H1 (cell line): ENCODE measurements around the gene ABCG8. TPM values are rescaled to one million over a fixed set of nuclear protein-coding genes. Genes with fewer than 3 reads are reported as not detected.

Experiments
- CTCF ChIA-PET: fragments of 300-600 bp; sonication (Branson Sonifier 250); formaldehyde crosslinking; loops from one replicate; lab custom pipeline; 2021; ENCODE audit not compliant: partially characterized antibody; lab: Charles Lee
- POLR2A ChIA-PET: fragments of 300-600 bp; sonication (Branson Sonifier 250); formaldehyde crosslinking; loops from one replicate; lab custom pipeline; 2021; ENCODE audit warnings: inconsistent platforms; ENCODE audit not compliant: partially characterized antibody; lab: Charles Lee
- DNase-seq, 2 experiments: peaks; one replicate each; pipeline versions ENCODE4 v3.0.0 to v3.0.0-alpha.2; 2010 to 2022; ENCODE audit warnings: low spot score in 2 of 2, low read depth in 1 of 2, mixed read lengths in 1 of 2
- FAIRE-seq: peaks from 2 replicates; lab custom pipeline; 2011; peaks lifted over from hg19 to GRCh38; lab: Jason Lieb, UNC
- H2AFZ ChIP-seq: 2 replicates; pipeline ENCODE4 v1.8.1; 2012; ENCODE audit warnings: low read length, inconsistent platforms
- H2AK5ac ChIP-seq: 2 replicates; pipeline ENCODE4 v1.6.1; 2013; ENCODE audit warnings: low read depth, low read length
- H2BK120ac ChIP-seq: replicated peaks from 2 replicates; pipeline ENCODE3; 2013; ENCODE audit warnings: low read depth, low read length, inconsistent platforms
- H2BK12ac ChIP-seq: 2 replicates; pipeline ENCODE4 v1.6.1; 2013; ENCODE audit warnings: low read depth, low read length
- H2BK15ac ChIP-seq: 2 replicates; pipeline ENCODE4 v1.6.1; 2013; ENCODE audit warnings: low read length
- H2BK20ac ChIP-seq: 2 replicates; pipeline ENCODE4 v1.6.1; 2013; ENCODE audit warnings: low read length
- H2BK5ac ChIP-seq: 2 replicates; pipeline ENCODE4 v1.6.1; 2013; ENCODE audit warnings: low read depth, low read length
- H3K14ac ChIP-seq: 2 replicates; pipeline ENCODE4 v1.6.1; 2013; ENCODE audit warnings: inconsistent platforms; ENCODE audit not compliant: insufficient read length
- H3K18ac ChIP-seq: 2 replicates; pipeline ENCODE4 v1.6.1; 2013; ENCODE audit warnings: low read length; ENCODE audit errors: extremely low read depth
- H3K23ac ChIP-seq: 2 replicates; pipeline ENCODE4 v1.6.1; 2013; ENCODE audit warnings: inconsistent platforms; ENCODE audit not compliant: insufficient read length
- H3K23me2 ChIP-seq: 2 replicates; pipeline ENCODE4 v1.6.1; 2013; ENCODE audit warnings: low read depth, low read length
- H3K27ac ChIP-seq: 2 replicates; pipeline ENCODE4 v1.6.1; 2011; ENCODE audit warnings: low read depth, low read length, inconsistent platforms
- H3K27me3 ChIP-seq, 4 experiments: replicated peaks in 1 of 4; 1 replicate in 1 of 4; 2 replicates in 3 of 4; pipeline versions ENCODE4 v1.6.1 to v1.8.1; 2011 to 2013; ENCODE audit warnings: low read length in 3 of 4, mild to moderate bottlenecking in 3 of 4, inconsistent platforms in 2 of 4, mixed read lengths in 2 of 4, moderate library complexity in 1 of 4; ENCODE audit not compliant: control insufficient read depth in 3 of 4, insufficient read depth in 3 of 4; ENCODE audit errors: extremely low read depth in 1 of 4
- H3K36me3 ChIP-seq, 4 experiments: 2 replicates each; pipeline versions ENCODE4 v1.6.1 to v1.8.1; 2011 to 2013; ENCODE audit warnings: mild to moderate bottlenecking in 4 of 4, low read length in 3 of 4, moderate library complexity in 2 of 4, control low read depth in 1 of 4, inconsistent platforms in 1 of 4; ENCODE audit not compliant: insufficient read depth in 4 of 4, control insufficient read depth in 2 of 4
- H3K4ac ChIP-seq: replicated peaks from 2 replicates; pipeline ENCODE3; 2013; ENCODE audit warnings: low read length, low read depth, mixed read lengths, inconsistent platforms; ENCODE audit not compliant: insufficient read length
- H3K4me1 ChIP-seq, 4 experiments: replicated peaks in 1 of 4; 1 replicate in 1 of 4; 2 replicates in 3 of 4; pipeline versions ENCODE4 v1.6.1 to v1.8.1; 2011 to 2013; ENCODE audit warnings: low read length in 3 of 4, inconsistent platforms in 2 of 4, mixed read lengths in 1 of 4; ENCODE audit not compliant: insufficient read depth in 4 of 4, control insufficient read depth in 3 of 4
- H3K4me2 ChIP-seq, 2 experiments: 2 replicates each; pipeline versions ENCODE4 v1.6.1 to v1.8.1; 2011 to 2013; ENCODE audit warnings: low read depth in 2 of 2, low read length in 2 of 2, control low read depth in 1 of 2, inconsistent platforms in 1 of 2, mild to moderate bottlenecking in 1 of 2; ENCODE audit not compliant: insufficient read depth in 1 of 2
- H3K4me3 ChIP-seq, 4 experiments: fragments of 200-600, 300-600 bp in 1 of 4; sonication (generic), shearing (Covaris generic), sonication (Bioruptor Twin) in 1 of 4; 2 replicates each; pipeline versions ENCODE4 v1.5.1 to v1.8.1; 2011 to 2016; ENCODE audit warnings: low read length in 4 of 4, low read depth in 3 of 4, control low read depth in 2 of 4, inconsistent platforms in 2 of 4, mild to moderate bottlenecking in 2 of 4, mixed read lengths in 1 of 4, moderate library complexity in 1 of 4; ENCODE audit not compliant: insufficient read depth in 2 of 4; ENCODE audit errors: extremely low read depth in 1 of 4
- H3K56ac ChIP-seq: replicated peaks from 2 replicates; pipeline ENCODE3; 2013; ENCODE audit warnings: low read depth, mild to moderate bottlenecking, mixed read lengths, low read length, inconsistent platforms; ENCODE audit not compliant: insufficient read length
- H3K79me1 ChIP-seq: 2 replicates; pipeline ENCODE4 v1.6.1; 2013; ENCODE audit warnings: low read depth, low read length, control low read depth
- H3K79me2 ChIP-seq, 2 experiments: 2 replicates each; pipeline versions ENCODE4 v1.6.1 to v1.8.1; 2012 to 2013; ENCODE audit warnings: low read length in 2 of 2, mild to moderate bottlenecking in 2 of 2, inconsistent platforms in 1 of 2; ENCODE audit not compliant: insufficient read depth in 2 of 2, control insufficient read depth in 1 of 2
- H3K9ac ChIP-seq, 4 experiments: replicated peaks in 1 of 4; 1 replicate in 1 of 4; 2 replicates in 3 of 4; pipeline versions ENCODE4 v1.6.1 to v1.8.1; 2011 to 2013; ENCODE audit warnings: low read depth in 3 of 4, low read length in 3 of 4, control low read depth in 2 of 4, mild to moderate bottlenecking in 2 of 4, moderate library complexity in 2 of 4, inconsistent platforms in 1 of 4; ENCODE audit errors: extremely low read depth in 1 of 4
- H3K9me3 ChIP-seq, 2 experiments: 2 replicates each; pipeline versions ENCODE4 v1.6.1 to v1.8.1; 2012 to 2013; ENCODE audit warnings: mild to moderate bottlenecking in 2 of 2, moderate library complexity in 2 of 2, control low read depth in 1 of 2, inconsistent platforms in 1 of 2, low read depth in 1 of 2, low read length in 1 of 2, mixed read lengths in 1 of 2; ENCODE audit not compliant: insufficient read depth in 2 of 2
- H4K20me1 ChIP-seq, 2 experiments: replicated peaks in 1 of 2; 2 replicates each; pipeline versions ENCODE3 to v1.8.1; 2011 to 2013; ENCODE audit warnings: inconsistent platforms in 2 of 2, low read length in 2 of 2, mild to moderate bottlenecking in 1 of 2; ENCODE audit not compliant: insufficient read depth in 2 of 2, control insufficient read depth in 1 of 2
- H4K5ac ChIP-seq: 2 replicates; pipeline ENCODE4 v1.6.1; 2013; ENCODE audit warnings: low read length, low read depth, mixed read lengths, inconsistent platforms; ENCODE audit not compliant: insufficient read length
- H4K8ac ChIP-seq: 2 replicates; pipeline ENCODE4 v1.8.0; 2013; ENCODE audit warnings: mild to moderate bottlenecking, moderate library complexity, low read length, inconsistent platforms; ENCODE audit not compliant: insufficient read depth; ENCODE audit errors: extremely low read depth
- H4K91ac ChIP-seq: replicated peaks from 2 replicates; pipeline ENCODE3; 2013; ENCODE audit warnings: low read length, mixed read lengths, inconsistent platforms; ENCODE audit not compliant: insufficient read length
- POU5F1 ChIP-seq: IDR thresholded peaks from 2 replicates; pipeline ENCODE4 v1.6.1; 2011; ENCODE audit warnings: low read depth, mild to moderate bottlenecking, low read length, moderate library complexity
- RNF2 ChIP-seq: fragments of 200-900, 300-1000 bp; sonication (generic); IDR thresholded peaks from 2 replicates; pipeline ENCODE4 v1.7.1; 2016; ENCODE audit warnings: borderline replicate concordance, low read depth, mild to moderate bottlenecking, antibody characterized with exemption, low read length; ENCODE audit not compliant: poor library complexity, severe bottlenecking; ENCODE audit errors: missing control alignments
- SUZ12 ChIP-seq: fragments of 200-600 bp; sonication (generic); IDR thresholded peaks from 2 replicates; pipeline ENCODE4 v1.6.1; 2012; ENCODE audit warnings: mild to moderate bottlenecking, inconsistent platforms, low read length, moderate library complexity, mixed read lengths
- WGBS, 2 experiments: shearing (Covaris generic) in 1 of 2; methylation state at CpG; one replicate each; pipeline versions ENCODE4 v1.1.6 to v1.1.7; 2013 to 2015; ENCODE audit warnings: low lambda C conversion rate in 2 of 2, mixed read lengths in 2 of 2, inconsistent platforms in 1 of 2, low coverage in 1 of 2, missing lambda C conversion rate in 1 of 2; ENCODE audit not compliant: insufficient replicate concordance in 2 of 2, insufficient coverage in 1 of 2, insufficient read length in 1 of 2; ENCODE audit errors: extremely low coverage in 1 of 2, missing lambda C conversion rate in 1 of 2; 5-methylcytosine and 5-hydroxymethylcytosine counted together
- polyA plus RNA-seq, 7 experiments: library from polyadenylated mRNA; depleted of rRNA in 3 of 7; stranded (reverse) in 5 of 7; unstranded in 2 of 7; fragments of >200 nt in 5 of 7; fragments of 200-250 nt in 2 of 7; gene quantifications; 1 replicate in 5 of 7; 2 replicates in 1 of 7; 4 replicates in 1 of 7; pipeline versions ENCODE4 v1.2.1 to v1.2.3, GENCODE V29; 2011 to 2013; ENCODE audit warnings: missing spikeins in 2 of 7, mixed read lengths in 2 of 7
- total RNA-seq: library from RNA; stranded (reverse); fragmentation: NEBNext Ultra II Directional; extraction: Animal tissue kit (Norgen Biotek cat#: 25700); gene quantifications from 2 replicates; pipeline ENCODE4 v1.2.1, GENCODE V29; 2021

Gene ABCG8
- total and polyA plus RNA-seq, 2 of the 8 experiments (the other 6 are each of a cell fraction or from before 2014, with no cell fraction given) = not detected

GRCh38 chr2:43896906-43897305, 58.1 kb downstream of the ABCG8 start:
- ChIA-PET CTCF (interaction anchor here (1.2 kb wide), 1 partner anchor 8 kb away, joined by 3 read pairs; no protein-coding TSS in a partner anchor), POLR2A (no interaction called here)
- Histone ChIP-seq H3K79me2 (no peaks in the 10 kb centered on the region), H3K4me3 (no peak overlapping the region), H2BK120ac (no peak overlapping the region), H4K5ac (no peak overlapping the region), H3K56ac (no peak overlapping the region), H3K4ac (no peak overlapping the region), H3K4me1 (no peaks in the 10 kb centered on the region), H3K9me3 (no peaks in the 10 kb centered on the region), H2BK20ac (no peak overlapping the region), H3K9ac (no peak overlapping the region), H2AK5ac (no peak overlapping the region), H3K27ac (no peak overlapping the region), H3K18ac (no peak overlapping the region), H3K79me1 (no peaks in the 10 kb centered on the region; the same call in 1 of the 2 replicates), H3K23ac (no peak overlapping the region), H2BK12ac (no peak overlapping the region), H3K14ac (no peak overlapping the region), H2AFZ (no peak overlapping the region), H2BK5ac (no peak overlapping the region), H3K4me2 (no peak overlapping the region), H3K27me3 (no peaks in the 10 kb centered on the region), H3K36me3 (peaks cover 19 to 92% (median 60%) of the 10 kb centered on the region in 4 experiments), H4K91ac (no peak overlapping the region), H4K8ac (no peak overlapping the region; the same call in 1 of the 2 replicates), H2BK15ac (no peak overlapping the region), H3K23me2 (no peaks in the 10 kb centered on the region), H4K20me1 (peaks cover 0 to 5% of the 10 kb centered on the region in 2 experiments)
- TF ChIP-seq RNF2 (no peak), POU5F1 (no peak), SUZ12 (no peak)
- 93% methylated on average over 1 of the region's 1 CpG; no CpG with 5 or more reads in 1 of the 2 experiments for WGBS, 2 experiments
- FAIRE-seq (no peak), DNase-seq (no peak)
